Adrenal gland (tissue), 12 donors: Measurements from ENCODE around the gene PMIS2. TPM values are rescaled to one million over a fixed set of nuclear protein-coding genes. Genes with fewer than 3 reads are reported as not detected.

Experiments used
- DNase-seq, 7 donors: peaks; one replicate each; pipeline ENCODE4 v3.0.0-alpha.2; 2019 to 2020
- H3K27ac ChIP-seq, 5 donors: fragments of 200-600 bp; sonication (generic) in 4 of 5; 1 replicate in 3 of 5; 2 replicates in 2 of 5; pipeline versions ENCODE4 v1.5.1 to v1.8.0; 2016 to 2020; ENCODE audit warnings: mild to moderate bottlenecking in 1 of 5
- H3K27me3 ChIP-seq: fragments of 200-600 bp; 2 replicates; pipeline ENCODE4 v1.8.0; 2021
- H3K36me3 ChIP-seq, 2 donors: fragments of 200-600 bp; replicated peaks in 1 of 2; 1 replicate in 1 of 2; 2 replicates in 1 of 2; pipeline versions ENCODE4 v1.5.1 to v1.8.0; 2018 to 2022
- H3K4me1 ChIP-seq, 2 donors: fragments of 200-600 bp; replicated peaks in 1 of 2; 1 replicate in 1 of 2; 2 replicates in 1 of 2; pipeline versions ENCODE4 v1.5.1 to v1.8.0; 2018 to 2021
- H3K4me3 ChIP-seq, 4 donors: fragments of 200-600 bp; sonication (generic) in 3 of 4; one replicate each; pipeline ENCODE4 v1.5.1; 2016 to 2018
- H3K9me3 ChIP-seq, 3 donors: fragments of 200-600 bp; sonication (generic) in 1 of 3; replicated peaks in 1 of 3; 1 replicate in 2 of 3; 2 replicates in 1 of 3; pipeline versions ENCODE4 v1.5.1 to v1.8.0; 2016 to 2021
- POLR2A ChIP-seq, 2 donors: fragments of 450-650 bp; IDR thresholded peaks; one replicate each; pipeline ENCODE4 v1.6.1; 2017; ENCODE audit warnings: antibody characterized with exemption in 2 of 2, mild to moderate bottlenecking in 2 of 2, moderate library complexity in 1 of 2
- WGBS, 4 donors: extraction: QIAGEN DNeasy Blood & Tissue Kit in 2 of 4; methylation state at CpG; one replicate each; pipeline versions ENCODE4 v1.1.5 to v1.1.7; 2013 to 2017; 5-methylcytosine and 5-hydroxymethylcytosine counted together
- intact Hi-C, 2 donors: fragments of 100-400 bp; cut with DNase I; formaldehyde crosslinking; loops; one replicate each; pipeline versions ENCODE4 v1.14.1 to v1.15.0; 2022 to 2023
- polyA plus RNA-seq, 3 donors: library from polyadenylated mRNA; stranded (reverse); fragments of 200-250 nt in 2 of 3; fragments of 350-450 nt in 1 of 3; fragmentation: Illumina TruSeq in 1 of 3; extraction: RNeasy Lipid Tissue Mini Kit (QIAGEN cat#74804) in 1 of 3; gene quantifications; one replicate each; pipeline ENCODE4 v1.2.3, GENCODE V29; 2013 to 2014
- total RNA-seq, 9 donors: library from RNA; depleted of rRNA in 4 of 9; stranded (reverse); fragments of >200 nt in 4 of 9; fragments of 120-200 nt in 1 of 9; fragmentation: NEBNext Ultra II Directional in 1 of 9; extraction: Animal tissue kit (Norgen Biotek cat#: 25700) in 1 of 9; gene quantifications; one replicate each; pipeline versions ENCODE4 v1.1.0 to v1.2.4, GENCODE V29; 2013 to 2023
- TF ChIP-seq, protein P1 (sequence below), 6 experiments: fragments of 450-650 bp in 4 of 6; fragments of 200-600 bp in 2 of 6; sonication (generic) in 1 of 6; IDR thresholded peaks; 1 replicate in 5 of 6; 2 replicates in 1 of 6; pipeline versions ENCODE4 v1.5.1 to v1.8.0; 2016 to 2021; ENCODE audit warnings: antibody characterized with exemption in 6 of 6, mild to moderate bottlenecking in 2 of 6, moderate library complexity in 1 of 6
- donor health status: healthy with polysubstance abuse.
- donor health status: Bipolar disorder and iron deficiency.
- donor health status: DM: yes; HTN: yes; CAD: no.
- donor health status: DM: no; HTN: no; CAD: no.
- donor health status: DM: no; HTN: no; CAD: no.
- donor health status: DM: yes; HTN: yes; CAD: no.

Gene PMIS2
- total and polyA plus RNA-seq, 12 donors = 0.61 to 0.81 TPM; not detected in 10

DNA sequence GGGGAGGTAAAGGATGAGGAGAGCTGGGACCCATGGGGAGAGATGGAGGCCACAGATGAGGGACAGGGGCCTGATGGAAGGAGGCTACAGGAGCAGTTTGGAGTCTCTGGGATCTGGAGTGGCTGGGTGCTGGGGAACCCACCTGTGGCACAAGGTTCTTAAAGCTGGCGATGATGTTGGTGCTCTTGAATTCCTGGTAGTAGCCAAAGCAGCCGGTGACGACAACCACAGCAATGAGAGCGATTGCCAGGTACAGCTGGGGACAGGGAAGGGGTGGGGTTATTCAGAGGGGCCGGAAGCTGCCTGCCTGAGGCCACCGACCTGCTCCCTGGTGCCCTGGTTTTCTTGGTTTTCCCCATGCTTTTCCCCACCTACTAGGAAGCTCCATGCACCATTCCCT lies 25.3 kb upstream of the PMIS2 start:
- Histone ChIP-seq H3K4me3 (no peak overlapping the region), H3K4me1 (peaks cover 6 to 10% of the 10 kb centered on the region in 2 donors), H3K27me3 (no peaks in the 10 kb centered on the region), H3K9me3 (no peaks in the 10 kb centered on the region), H3K36me3 (no peaks in the 10 kb centered on the region), H3K27ac (no peak overlapping the region)
- DNase-seq = no peak
- TF ChIP-seq, protein P1, sequence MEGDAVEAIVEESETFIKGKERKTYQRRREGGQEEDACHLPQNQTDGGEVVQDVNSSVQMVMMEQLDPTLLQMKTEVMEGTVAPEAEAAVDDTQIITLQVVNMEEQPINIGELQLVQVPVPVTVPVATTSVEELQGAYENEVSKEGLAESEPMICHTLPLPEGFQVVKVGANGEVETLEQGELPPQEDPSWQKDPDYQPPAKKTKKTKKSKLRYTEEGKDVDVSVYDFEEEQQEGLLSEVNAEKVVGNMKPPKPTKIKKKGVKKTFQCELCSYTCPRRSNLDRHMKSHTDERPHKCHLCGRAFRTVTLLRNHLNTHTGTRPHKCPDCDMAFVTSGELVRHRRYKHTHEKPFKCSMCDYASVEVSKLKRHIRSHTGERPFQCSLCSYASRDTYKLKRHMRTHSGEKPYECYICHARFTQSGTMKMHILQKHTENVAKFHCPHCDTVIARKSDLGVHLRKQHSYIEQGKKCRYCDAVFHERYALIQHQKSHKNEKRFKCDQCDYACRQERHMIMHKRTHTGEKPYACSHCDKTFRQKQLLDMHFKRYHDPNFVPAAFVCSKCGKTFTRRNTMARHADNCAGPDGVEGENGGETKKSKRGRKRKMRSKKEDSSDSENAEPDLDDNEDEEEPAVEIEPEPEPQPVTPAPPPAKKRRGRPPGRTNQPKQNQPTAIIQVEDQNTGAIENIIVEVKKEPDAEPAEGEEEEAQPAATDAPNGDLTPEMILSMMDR (IDR thresholded peaks at IDR 0.05) = no peak
- TF ChIP-seq POLR2A (IDR thresholded peaks at IDR 0.05) = no peak
- WGBS, 4 donors = 76 to 91% (median 76%) methylated on average over 5 to 6 of the region's 6 CpGs
- intact Hi-C loops = no loop called here

DNA sequence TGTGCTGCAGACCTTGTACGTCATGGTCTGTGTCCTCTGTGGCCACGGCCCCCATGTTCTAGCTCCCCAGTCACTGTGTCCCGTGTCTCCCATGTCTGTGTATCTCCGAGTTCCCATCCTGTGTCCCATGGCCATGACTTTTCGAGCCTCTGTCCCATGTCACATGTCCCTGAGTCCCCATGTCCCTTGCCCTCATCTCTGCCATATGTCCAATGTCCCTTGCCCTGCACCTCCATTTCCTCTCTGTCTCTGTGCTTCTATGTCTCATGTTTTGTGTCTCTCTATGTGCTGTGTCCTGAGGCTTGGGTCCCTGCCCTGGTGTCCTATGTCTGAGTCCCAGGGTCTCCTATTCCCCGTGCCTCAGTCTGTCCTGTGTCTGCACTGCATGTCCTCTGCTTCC lies 24.5 kb upstream of the PMIS2 start:
- no peaks in the 10 kb centered on the region for H3K27me3 ChIP-seq
- H3K4me3 ChIP-seq = no peak overlapping the region
- DNase-seq = no peak
- intact Hi-C loops = no loop called here
- H3K4me1 ChIP-seq = peaks cover 6 to 10% of the 10 kb centered on the region in 2 donors
- no peaks in the 10 kb centered on the region for H3K36me3 ChIP-seq
- H3K9me3 ChIP-seq = no peaks in the 10 kb centered on the region
- TF ChIP-seq, protein P1 (IDR thresholded peaks at IDR 0.05) = no peak
- no peak for TF ChIP-seq POLR2A (IDR thresholded peaks at IDR 0.05)
- no peak overlapping the region for H3K27ac ChIP-seq
- WGBS, 4 donors = 81 to 87% (median 85%) methylated on average over 6 of the region's 6 CpGs

DNA sequence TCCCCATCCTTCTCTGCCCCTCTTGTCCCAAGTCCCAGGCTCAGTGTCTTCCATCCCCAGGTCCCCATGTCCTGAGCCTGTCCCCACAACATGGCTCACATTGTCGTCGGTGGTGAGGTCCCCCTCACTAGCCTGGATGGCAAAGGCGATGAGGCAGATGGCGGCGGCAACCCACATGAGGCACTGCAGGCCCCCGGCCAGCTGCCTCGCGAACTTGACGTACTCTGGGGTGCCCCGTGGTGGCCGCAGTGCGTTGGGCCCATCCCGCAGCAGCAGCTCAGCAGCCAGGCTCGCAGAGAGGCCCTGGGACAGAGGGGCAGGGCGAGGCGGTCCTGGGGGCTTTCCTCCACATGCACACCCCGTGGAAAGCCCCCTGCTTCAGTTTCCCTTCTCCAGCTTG lies 23.6 kb upstream of the PMIS2 start:
- 57 to 79% (median 77%) methylated on average over 11 to 17 of the region's 17 CpGs for whole genome bisulfite sequencing, 4 donors
- Histone ChIP-seq H3K4me3 (no peak overlapping the region), H3K27ac (no peak overlapping the region), H3K9me3 (no peaks in the 10 kb centered on the region), H3K4me1 (peaks cover 6 to 10% of the 10 kb centered on the region in 2 donors), H3K36me3 (no peaks in the 10 kb centered on the region), H3K27me3 (no peaks in the 10 kb centered on the region)
- DNase-seq = no peak
- TF ChIP-seq POLR2A (IDR thresholded peaks at IDR 0.05) = no peak
- TF ChIP-seq, protein P1 (IDR thresholded peaks at IDR 0.05) = no peak
- intact Hi-C loops = no loop called here

DNA sequence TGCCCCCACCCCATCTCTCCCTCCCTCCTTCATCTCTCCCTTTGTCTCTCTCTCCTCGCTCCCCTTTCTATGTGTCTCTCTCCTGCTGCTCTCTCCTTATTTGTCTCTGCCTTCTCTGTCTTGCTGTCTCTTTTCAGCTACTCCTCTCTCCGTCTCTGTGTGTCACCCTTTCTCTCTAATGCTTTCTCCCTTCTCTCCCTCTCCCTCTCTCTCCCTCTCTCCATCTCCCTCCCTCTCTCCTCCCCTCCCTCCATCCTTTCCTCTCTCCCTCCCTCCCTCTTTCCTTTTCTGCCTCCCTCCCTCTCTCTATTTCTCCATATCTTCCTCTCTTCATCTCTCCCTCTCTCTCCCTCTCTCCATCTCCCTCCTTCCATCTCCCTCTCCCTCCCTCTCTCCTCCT lies 23.2 kb upstream of the PMIS2 start:
- peaks cover 6 to 10% of the 10 kb centered on the region in 2 donors for H3K4me1 ChIP-seq
- DNase-seq = peak in 1 of 7 donors; percentile 11
- no peak overlapping the region for H3K27ac ChIP-seq
- H3K36me3 ChIP-seq = no peaks in the 10 kb centered on the region
- TF ChIP-seq, protein P1 (IDR thresholded peaks at IDR 0.05) = no peak
- no peak for TF ChIP-seq POLR2A (IDR thresholded peaks at IDR 0.05)
- H3K27me3 ChIP-seq = no peaks in the 10 kb centered on the region
- H3K4me3 ChIP-seq = no peak overlapping the region
- no peaks in the 10 kb centered on the region for H3K9me3 ChIP-seq
- WGBS, 4 donors = 52 to 65% (median 63%) methylated on average over 2 of the region's 2 CpGs
- intact Hi-C loops = no loop called here
